ENCODE data around the gene LYSMD2. TPM values are rescaled to one million over a fixed set of nuclear protein-coding genes. Genes with fewer than 3 reads are reported as not detected.

The LYSMD2 gene
- total RNA-seq, 4 donors from 2014 or later, result 11.0 to 15.0 (median 12.9) TPM

DNA sequence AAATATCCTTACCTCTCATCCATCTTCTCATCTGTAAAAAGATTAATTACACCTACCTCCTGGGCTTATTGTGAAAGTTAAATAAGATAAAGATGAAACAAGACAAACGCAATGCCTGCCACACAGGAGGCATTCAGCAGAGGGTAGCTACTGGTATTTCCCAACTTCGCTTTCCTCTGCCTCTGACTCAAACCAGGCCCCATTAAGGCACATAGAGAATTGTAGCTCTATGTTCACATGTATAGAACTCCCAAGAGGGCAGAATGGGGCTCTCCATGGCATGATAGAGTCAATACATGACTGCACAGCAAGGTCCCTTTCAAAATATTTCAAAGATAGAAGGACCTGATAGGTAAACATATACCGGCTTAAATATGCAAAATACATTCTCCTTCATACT lies 1.4 kb downstream of the LYSMD2 start:
- no peak for DNase-seq
- Histone ChIP-seq H3K27me3 (no peaks in the 10 kb centered on the region), H3K4me1 (peaks cover 27 to 75% (median 41%) of the 10 kb centered on the region in 3 donors), H3K9me3 (no peaks in the 10 kb centered on the region), H3K27ac (peak overlapping the region in 3 of 4 donors; percentile 87 to 96 (median 93)), H3K36me3 (no peaks in the 10 kb centered on the region), H3K4me3 (peak overlapping the region in 3 of 4 donors; percentile 71 to 95 (median 92))
- intact Hi-C loops (cut with DNase I), result no loop called here
- WGBS, 2 donors, result 31 to 39% methylated on average over 3 of the region's 3 CpGs
- no peak for TF ChIP-seq POLR2A (IDR thresholded peaks at IDR 0.05)
- TF ChIP-seq, protein P1, sequence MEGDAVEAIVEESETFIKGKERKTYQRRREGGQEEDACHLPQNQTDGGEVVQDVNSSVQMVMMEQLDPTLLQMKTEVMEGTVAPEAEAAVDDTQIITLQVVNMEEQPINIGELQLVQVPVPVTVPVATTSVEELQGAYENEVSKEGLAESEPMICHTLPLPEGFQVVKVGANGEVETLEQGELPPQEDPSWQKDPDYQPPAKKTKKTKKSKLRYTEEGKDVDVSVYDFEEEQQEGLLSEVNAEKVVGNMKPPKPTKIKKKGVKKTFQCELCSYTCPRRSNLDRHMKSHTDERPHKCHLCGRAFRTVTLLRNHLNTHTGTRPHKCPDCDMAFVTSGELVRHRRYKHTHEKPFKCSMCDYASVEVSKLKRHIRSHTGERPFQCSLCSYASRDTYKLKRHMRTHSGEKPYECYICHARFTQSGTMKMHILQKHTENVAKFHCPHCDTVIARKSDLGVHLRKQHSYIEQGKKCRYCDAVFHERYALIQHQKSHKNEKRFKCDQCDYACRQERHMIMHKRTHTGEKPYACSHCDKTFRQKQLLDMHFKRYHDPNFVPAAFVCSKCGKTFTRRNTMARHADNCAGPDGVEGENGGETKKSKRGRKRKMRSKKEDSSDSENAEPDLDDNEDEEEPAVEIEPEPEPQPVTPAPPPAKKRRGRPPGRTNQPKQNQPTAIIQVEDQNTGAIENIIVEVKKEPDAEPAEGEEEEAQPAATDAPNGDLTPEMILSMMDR (IDR thresholded peaks at IDR 0.05), result no peak

DNA sequence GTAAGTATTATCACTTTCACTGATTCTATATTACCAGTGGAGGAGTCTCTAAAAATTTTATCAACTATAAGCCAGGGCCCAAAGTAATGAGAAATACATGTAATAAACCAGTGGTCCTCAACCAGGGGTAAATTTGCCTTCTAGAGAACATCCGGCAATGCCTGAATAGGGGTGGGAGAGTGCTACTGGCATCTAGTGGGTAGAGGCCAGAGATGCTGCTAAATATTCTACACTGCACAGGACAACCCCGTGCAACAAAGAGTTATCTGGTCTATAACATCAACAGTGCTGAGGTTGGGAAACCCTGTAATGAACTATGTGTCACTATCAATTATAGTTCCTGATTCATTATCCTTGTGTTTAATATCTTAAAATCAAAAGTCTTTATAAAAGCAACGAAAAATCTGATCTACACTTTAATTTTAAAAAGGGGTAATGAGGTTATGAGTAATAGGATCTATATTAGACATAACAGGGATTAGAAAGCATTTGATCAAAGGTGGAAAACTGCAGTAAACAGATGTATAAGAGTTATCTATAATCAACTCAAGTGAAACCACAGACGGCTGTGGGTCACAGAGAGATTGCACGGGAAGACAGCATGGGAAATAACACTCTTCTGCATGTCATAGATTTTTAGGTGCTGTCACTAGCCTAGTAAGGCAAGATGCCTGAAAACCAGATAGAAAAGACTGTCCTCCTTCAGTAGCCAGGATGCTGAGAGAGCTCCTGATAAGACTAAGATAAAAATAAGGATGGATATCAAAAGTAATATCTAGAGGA lies 2.0 kb downstream of the LYSMD2 start:
- H3K27ac ChIP-seq, result peak overlapping the region in 3 of 4 donors; percentile 17 to 96 (median 87)
- DNase-seq, result no peak
- TF ChIP-seq, protein P1 (IDR thresholded peaks at IDR 0.05), result no peak
- no peak for TF ChIP-seq POLR2A (IDR thresholded peaks at IDR 0.05)
- WGBS, 2 donors, result 53 to 54% methylated on average over 5 of the region's 5 CpGs
- H3K4me3 ChIP-seq, result peak overlapping the region in 1 of 4 donors; percentile 92
- no peaks in the 10 kb centered on the region for H3K9me3 ChIP-seq
- no peaks in the 10 kb centered on the region for H3K27me3 ChIP-seq
- intact Hi-C loops (cut with DNase I), result no loop called here
- no peaks in the 10 kb centered on the region for H3K36me3 ChIP-seq
- H3K4me1 ChIP-seq, result peaks cover 27 to 81% (median 45%) of the 10 kb centered on the region in 3 donors

DNA sequence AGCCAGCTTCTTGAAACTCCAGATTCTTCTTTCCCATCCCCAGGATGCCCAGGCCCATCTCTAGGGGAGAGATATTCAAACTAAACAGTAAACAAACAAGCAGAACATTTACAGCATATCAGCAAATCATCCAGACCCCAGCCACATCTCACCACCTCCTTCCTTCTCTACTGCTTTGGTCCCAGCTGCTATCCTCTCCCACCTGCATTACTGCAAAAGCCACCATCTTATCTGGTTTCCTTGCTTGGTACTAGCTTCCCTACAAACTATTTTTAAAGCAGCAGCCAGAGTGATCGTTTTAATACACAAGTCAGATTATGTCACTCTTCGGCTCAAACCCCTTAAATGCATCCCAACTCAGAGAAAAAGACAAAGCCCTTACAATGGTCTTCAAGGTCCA lies 4.8 kb downstream of the LYSMD2 start:
- no peak for DNase-seq
- H3K27ac ChIP-seq, result peak overlapping the region; percentile 68 to 86 (median 82)
- intact Hi-C loops (cut with DNase I), result no loop called here
- no peaks in the 10 kb centered on the region for H3K9me3 ChIP-seq
- no peaks in the 10 kb centered on the region for H3K27me3 ChIP-seq
- H3K36me3 ChIP-seq, result no peaks in the 10 kb centered on the region
- peaks cover 18 to 62% (median 30%) of the 10 kb centered on the region in 3 donors for H3K4me1 ChIP-seq
- 69% methylated on average over 2 of the region's 2 CpGs for WGBS, 2 donors
- TF ChIP-seq, protein P1 (IDR thresholded peaks at IDR 0.05), result no peak
- TF ChIP-seq POLR2A (IDR thresholded peaks at IDR 0.05), result no peak
- no peak overlapping the region for H3K4me3 ChIP-seq

DNA sequence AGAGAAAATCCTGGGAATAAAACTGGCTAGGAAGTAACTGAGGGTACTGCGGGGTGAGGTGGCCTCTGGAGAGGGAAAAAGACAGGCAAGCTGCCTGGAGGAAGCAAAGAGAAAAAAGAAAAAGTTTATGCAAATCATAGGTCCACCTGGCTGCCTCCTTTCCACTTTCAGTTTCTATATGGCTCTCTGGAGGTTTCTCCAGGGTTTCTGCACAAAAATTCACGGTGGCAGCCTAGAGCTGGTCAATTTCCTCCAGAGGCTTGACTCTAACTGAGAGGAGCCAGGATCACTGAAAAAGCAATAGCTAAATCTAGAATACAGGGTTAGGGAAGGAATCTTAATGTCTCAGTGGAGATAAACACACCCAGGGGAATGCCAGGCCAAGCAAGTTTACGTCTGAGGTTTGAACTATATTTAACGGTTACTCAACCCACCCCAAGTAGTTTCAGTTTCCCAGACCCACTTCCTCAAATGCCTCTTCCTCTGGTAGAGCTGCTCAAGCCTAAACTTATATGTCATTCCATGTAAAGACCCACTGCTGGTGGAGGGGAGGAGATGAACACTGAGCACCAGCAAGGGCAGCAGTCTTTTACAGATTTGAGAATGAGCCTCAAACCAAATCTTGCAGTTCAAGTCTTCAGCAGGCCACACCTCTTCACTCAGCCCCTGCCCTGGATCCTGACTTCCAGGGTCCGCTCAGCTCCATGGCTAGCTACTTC lies 5.7 kb downstream of the LYSMD2 start:
- peak overlapping the region; percentile 13 to 54 (median 30) for H3K4me3 ChIP-seq
- H3K4me1 ChIP-seq, result peaks cover 21 to 68% (median 32%) of the 10 kb centered on the region in 3 donors
- no peaks in the 10 kb centered on the region for H3K9me3 ChIP-seq
- intact Hi-C loops (cut with DNase I), result no loop called here
- peak overlapping the region; percentile 68 to 86 (median 82) for H3K27ac ChIP-seq
- 5 to 12% methylated on average over 4 to 5 of the region's 5 CpGs for WGBS, 2 donors
- H3K27me3 ChIP-seq, result no peaks in the 10 kb centered on the region
- no peak for DNase-seq
- no peaks in the 10 kb centered on the region for H3K36me3 ChIP-seq
- TF ChIP-seq, protein P1 (IDR thresholded peaks at IDR 0.05), result no peak
- no peak for TF ChIP-seq POLR2A (IDR thresholded peaks at IDR 0.05)
